ENCODE measurements around the gene KLHL5. TPM values are rescaled to one million over a fixed set of nuclear protein-coding genes. Genes with fewer than 3 reads are reported as not detected.
"Not testable (repeated sequence)": the region's sequence is repeated elsewhere in the genome, so short reads cannot be mapped to it uniquely, and the experiment has no call there.

KLHL5 gene
- total RNA-seq, 1 experiment from 2014 or later, result 115 TPM

DNA sequence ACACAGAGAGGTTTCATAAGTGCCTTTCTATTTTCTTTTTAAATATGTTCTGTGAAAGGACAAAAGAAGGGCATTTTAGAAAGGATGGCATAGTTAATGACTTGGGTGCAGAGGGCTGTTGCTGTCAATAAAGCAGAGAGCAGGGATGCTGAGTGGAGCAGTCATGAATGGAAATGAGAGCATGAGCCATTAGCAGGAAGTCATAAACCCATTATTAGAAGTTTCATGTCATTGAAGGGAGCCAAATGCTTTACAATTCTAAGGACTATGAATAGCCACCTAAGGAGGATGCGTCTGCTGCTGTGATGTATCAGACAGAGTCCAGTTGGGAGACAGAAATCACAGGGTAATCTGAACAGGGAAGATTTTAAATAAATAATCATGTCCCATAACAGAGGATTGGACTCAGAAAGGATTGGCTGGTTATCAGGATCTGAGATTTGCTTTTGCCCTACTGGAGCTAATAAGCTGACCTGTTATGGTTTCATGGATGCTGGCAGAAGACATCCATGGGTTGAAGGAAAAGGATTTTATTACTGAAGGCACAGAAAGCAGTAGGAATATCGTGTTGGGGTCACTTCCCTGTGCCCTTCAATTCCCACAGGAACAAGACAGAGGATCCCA lies 72.8 kb downstream of the KLHL5 start:
- no TSS peak for BruUV-seq (replicated peaks)
- Histone ChIP-seq H4K20me1 (ENCODE audit: insufficient read depth) (no peaks in the 10 kb centered on the region), H2AFZ (no peak overlapping the region), H3F3A (ENCODE audit: insufficient read depth, low read depth) (peaks cover 20% of the 10 kb centered on the region), H3K27me3 (ENCODE audit: insufficient read depth, low read depth) (no peaks in the 10 kb centered on the region), H3K4me3 (no peak overlapping the region), H3K79me2 (ENCODE audit: low read depth) (no peaks in the 10 kb centered on the region), H3K27ac (no peak overlapping the region), H3K4me2 (peak overlapping the region; percentile 33), H3K9me3 (ENCODE audit: insufficient read depth, low read depth) (no peaks in the 10 kb centered on the region), H3K4me1 (replicated peaks; ENCODE audit: insufficient read depth) (no peaks in the 10 kb centered on the region; the same call in 1 of the 2 replicates), H3K9me2 (ENCODE audit: insufficient read depth) (no peaks in the 10 kb centered on the region), H3K36me3 (ENCODE audit: low read depth) (no peaks in the 10 kb centered on the region; the same call in 1 of the 2 replicates)
- ChIA-PET CTCF (interaction anchor here (0.6 to 1.0 kb wide), 4 partner anchors 110 to 304 kb away, joined by 4 to 8 read pairs (median 6); no protein-coding TSS in a partner anchor), POLR2A (ENCODE audit: unreplicated experiment) (no interaction called here)
- intact Hi-C loops (cut with micrococcal nuclease; ENCODE audit: unreplicated experiment), result loop anchor here (1.0 kb wide), 2 partner anchors 232 to 375 kb away; no protein-coding TSS in a partner anchor
- TF ChIP-seq EZH2 (IDR thresholded peaks at IDR 0.05; ENCODE audit: low read depth), result no peak
- TF ChIP-seq, protein P1, sequence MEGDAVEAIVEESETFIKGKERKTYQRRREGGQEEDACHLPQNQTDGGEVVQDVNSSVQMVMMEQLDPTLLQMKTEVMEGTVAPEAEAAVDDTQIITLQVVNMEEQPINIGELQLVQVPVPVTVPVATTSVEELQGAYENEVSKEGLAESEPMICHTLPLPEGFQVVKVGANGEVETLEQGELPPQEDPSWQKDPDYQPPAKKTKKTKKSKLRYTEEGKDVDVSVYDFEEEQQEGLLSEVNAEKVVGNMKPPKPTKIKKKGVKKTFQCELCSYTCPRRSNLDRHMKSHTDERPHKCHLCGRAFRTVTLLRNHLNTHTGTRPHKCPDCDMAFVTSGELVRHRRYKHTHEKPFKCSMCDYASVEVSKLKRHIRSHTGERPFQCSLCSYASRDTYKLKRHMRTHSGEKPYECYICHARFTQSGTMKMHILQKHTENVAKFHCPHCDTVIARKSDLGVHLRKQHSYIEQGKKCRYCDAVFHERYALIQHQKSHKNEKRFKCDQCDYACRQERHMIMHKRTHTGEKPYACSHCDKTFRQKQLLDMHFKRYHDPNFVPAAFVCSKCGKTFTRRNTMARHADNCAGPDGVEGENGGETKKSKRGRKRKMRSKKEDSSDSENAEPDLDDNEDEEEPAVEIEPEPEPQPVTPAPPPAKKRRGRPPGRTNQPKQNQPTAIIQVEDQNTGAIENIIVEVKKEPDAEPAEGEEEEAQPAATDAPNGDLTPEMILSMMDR (conservative IDR thresholded peaks at IDR 0.05), result no peak
- DNase-seq, result no peak

- H3K79me2 ChIP-seq (ENCODE audit: low read depth); H3F3A ChIP-seq (ENCODE audit: insufficient read depth, low read depth); H3K9me3 ChIP-seq (ENCODE audit: insufficient read depth, low read depth); POLR2A ChIA-PET (ENCODE audit: unreplicated experiment); DNase-seq; H3K9me2 ChIP-seq (ENCODE audit: insufficient read depth); H4K20me1 ChIP-seq (ENCODE audit: insufficient read depth); H3K4me2 ChIP-seq; H3K27me3 ChIP-seq (ENCODE audit: insufficient read depth, low read depth); BruUV-seq (replicated peaks); H3K4me1 ChIP-seq (replicated peaks; ENCODE audit: insufficient read depth); intact Hi-C loops (cut with micrococcal nuclease; ENCODE audit: unreplicated experiment); CTCF ChIA-PET; H3K4me3 ChIP-seq; H3K27ac ChIP-seq; H3K36me3 ChIP-seq (ENCODE audit: low read depth); H2AFZ ChIP-seq: not testable (repeated sequence)
These were observed 76.2 kb downstream of the KLHL5 start for GRCh38 chr4:39138227-39138626.

DNA sequence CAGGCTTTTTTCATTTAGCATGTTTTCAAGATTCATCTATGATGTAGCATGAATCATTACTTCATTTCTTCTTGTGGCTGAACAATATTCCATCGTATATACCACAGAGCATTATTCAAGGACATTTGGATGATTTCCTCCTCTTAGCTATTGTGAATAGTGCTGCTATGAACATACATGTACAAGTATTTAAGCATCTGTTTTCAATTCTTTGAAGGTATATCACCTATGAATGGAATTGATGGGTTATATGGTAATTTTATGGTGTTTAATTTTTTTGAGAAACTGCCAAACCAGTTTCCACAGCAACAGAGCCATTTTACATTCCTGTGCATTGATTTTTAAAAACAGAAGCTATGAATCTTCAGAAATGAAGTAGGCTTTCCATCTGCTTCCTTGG lies 84.2 kb downstream of the KLHL5 start:
- Histone ChIP-seq H3K4me2 (no peak overlapping the region), H3K79me2 (ENCODE audit: low read depth) (no peaks in the 10 kb centered on the region), H3K4me3 (no peak overlapping the region), H3K9me3 (ENCODE audit: insufficient read depth, low read depth) (no peaks in the 10 kb centered on the region), H3K4me1 (replicated peaks; ENCODE audit: insufficient read depth) (peaks cover 6% of the 10 kb centered on the region), H3F3A (ENCODE audit: insufficient read depth, low read depth) (no peaks in the 10 kb centered on the region), H3K36me3 (ENCODE audit: low read depth) (no peaks in the 10 kb centered on the region), H3K27ac (no peak overlapping the region), H3K27me3 (ENCODE audit: insufficient read depth, low read depth) (no peaks in the 10 kb centered on the region), H3K9me2 (ENCODE audit: insufficient read depth) (no peaks in the 10 kb centered on the region), H4K20me1 (ENCODE audit: insufficient read depth) (no peaks in the 10 kb centered on the region), H2AFZ (no peak overlapping the region)
- no peak for DNase-seq
- intact Hi-C loops (cut with micrococcal nuclease; ENCODE audit: unreplicated experiment), result loop anchor here (10.0 kb wide), 1 partner anchor 829 kb away; the partner anchor contains the start of gene PDS5A
- ChIA-PET CTCF (no interaction called here), POLR2A (ENCODE audit: unreplicated experiment) (interaction anchor here (0.8 kb wide), 1 partner anchor 381 kb away, joined by 6 read pairs; the partner anchor contains the start of gene UGDH)
- no peak for TF ChIP-seq EZH2 (IDR thresholded peaks at IDR 0.05; ENCODE audit: low read depth)
- BruUV-seq (replicated peaks), result no TSS peak

- Histone ChIP-seq H3K9me3 (ENCODE audit: insufficient read depth, low read depth) (no peaks in the 10 kb centered on the region), H3K36me3 (ENCODE audit: low read depth) (no peaks in the 10 kb centered on the region), H2AFZ (no peak overlapping the region), H3K4me3 (no peak overlapping the region), H3K4me1 (replicated peaks; ENCODE audit: insufficient read depth) (peaks cover 9% of the 10 kb centered on the region), H3F3A (ENCODE audit: insufficient read depth, low read depth) (no peaks in the 10 kb centered on the region), H3K9me2 (ENCODE audit: insufficient read depth) (peaks cover 3% of the 10 kb centered on the region; the same call in 1 of the 2 replicates), H4K20me1 (ENCODE audit: insufficient read depth) (no peaks in the 10 kb centered on the region), H3K79me2 (ENCODE audit: low read depth) (no peaks in the 10 kb centered on the region), H3K27ac (no peak overlapping the region), H3K27me3 (ENCODE audit: insufficient read depth, low read depth) (no peaks in the 10 kb centered on the region), H3K4me2 (no peak overlapping the region)
- ChIA-PET CTCF (no interaction called here), POLR2A (ENCODE audit: unreplicated experiment) (no interaction called here)
- DNase-seq, result no peak
- intact Hi-C loops (cut with micrococcal nuclease; ENCODE audit: unreplicated experiment), result no loop called here
- TF ChIP-seq EZH2 (IDR thresholded peaks at IDR 0.05; ENCODE audit: low read depth), result no peak
- TF ChIP-seq, protein P1 (conservative IDR thresholded peaks at IDR 0.05), result no peak
- no TSS peak for BruUV-seq (replicated peaks)
These were observed 92.0 kb downstream of the KLHL5 start for GRCh38 chr4:39154009-39154408.

All from PC-9 (cell line).